AG10803 (cell line): ENCODE data around the gene PHF21A.
"Not testable (repeated sequence)": the region's sequence is repeated elsewhere in the genome, so short reads cannot be mapped to it uniquely, and the experiment has no call there.

Source experiments
- DNase-seq: peaks from one replicate; pipeline ENCODE4 v3.0.0; 2010; ENCODE audit warnings: low read depth
- H3K4me3 ChIP-seq: 2 replicates; pipeline ENCODE4 v1.5.1; 2011; ENCODE audit warnings: mild to moderate bottlenecking, low read length, control low read depth
- CTCF ChIP-seq: conservative IDR thresholded peaks from 2 replicates; pipeline ENCODE4 v1.5.1; 2011; ENCODE audit warnings: mild to moderate bottlenecking, low read length, control low read depth, inconsistent platforms

The PHF21A gene

GRCh38 chr11:45982656-45983470 is 138.4 kb downstream of the PHF21A start:
- H3K4me3 ChIP-seq: no peak overlapping the region
- DNase-seq: peak; percentile 74
- no peak for TF ChIP-seq CTCF

GRCh38 chr11:45981826-45982225 is 139.4 kb downstream of the PHF21A start:
- DNase-seq, H3K4me3 ChIP-seq: not testable (repeated sequence)

- peak; percentile 77 for DNase-seq
- no peak overlapping the region for H3K4me3 ChIP-seq
- no peak for TF ChIP-seq CTCF
These were observed 146.4 kb downstream of the PHF21A start for GRCh38 chr11:45974806-45975205.

- no peak for TF ChIP-seq CTCF
- no peak for DNase-seq
- H3K4me3 ChIP-seq: no peak overlapping the region
These were observed 147.7 kb downstream of the PHF21A start for GRCh38 chr11:45973601-45974000.

- no peak overlapping the region for H3K4me3 ChIP-seq
- no peak for TF ChIP-seq CTCF
- no peak for DNase-seq
These were observed 152.4 kb downstream of the PHF21A start for GRCh38 chr11:45968901-45969300.

- DNase-seq: no peak
- no peak overlapping the region for H3K4me3 ChIP-seq
- no peak for TF ChIP-seq CTCF
These were observed 153.7 kb downstream of the PHF21A start for GRCh38 chr11:45967506-45967905.

- peak; percentile 93 for TF ChIP-seq CTCF
- no peak overlapping the region for H3K4me3 ChIP-seq
- peak; percentile 76 for DNase-seq
These were observed 156.3 kb downstream of the PHF21A start for GRCh38 chr11:45964911-45965389.
